ENCODE results near the gene OGFOD3. TPM values are rescaled to one million over a fixed set of nuclear protein-coding genes. Genes with fewer than 3 reads are reported as not detected.
"Not testable (repeated sequence)": the region's sequence is repeated elsewhere in the genome, so short reads cannot be mapped to it uniquely, and the experiment has no call there.

OGFOD3 gene, protein sequence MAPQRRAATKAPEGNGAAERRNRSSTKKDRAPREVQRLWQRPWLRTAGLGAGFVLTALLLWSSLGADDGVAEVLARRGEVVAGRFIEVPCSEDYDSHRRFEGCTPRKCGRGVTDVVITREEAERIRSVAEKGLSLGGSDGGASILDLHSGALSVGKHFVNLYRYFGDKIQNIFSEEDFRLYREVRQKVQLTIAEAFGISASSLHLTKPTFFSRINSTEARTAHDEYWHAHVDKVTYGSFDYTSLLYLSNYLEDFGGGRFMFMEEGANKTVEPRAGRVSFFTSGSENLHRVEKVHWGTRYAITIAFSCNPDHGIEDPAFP
- total RNA-seq (2014; rRNA removed; shearing (Covaris generic)): 40.8 and 45.3 TPM in 2 replicates
- polyA plus RNA-seq (2015; cell fraction: cytosol; rRNA removed): 42.9 and 43.9 TPM in 2 replicates
- 40.1 and 43.7 TPM in 2 replicates for polyA plus RNA-seq (2015; cell fraction: nucleus; rRNA removed)

DNA sequence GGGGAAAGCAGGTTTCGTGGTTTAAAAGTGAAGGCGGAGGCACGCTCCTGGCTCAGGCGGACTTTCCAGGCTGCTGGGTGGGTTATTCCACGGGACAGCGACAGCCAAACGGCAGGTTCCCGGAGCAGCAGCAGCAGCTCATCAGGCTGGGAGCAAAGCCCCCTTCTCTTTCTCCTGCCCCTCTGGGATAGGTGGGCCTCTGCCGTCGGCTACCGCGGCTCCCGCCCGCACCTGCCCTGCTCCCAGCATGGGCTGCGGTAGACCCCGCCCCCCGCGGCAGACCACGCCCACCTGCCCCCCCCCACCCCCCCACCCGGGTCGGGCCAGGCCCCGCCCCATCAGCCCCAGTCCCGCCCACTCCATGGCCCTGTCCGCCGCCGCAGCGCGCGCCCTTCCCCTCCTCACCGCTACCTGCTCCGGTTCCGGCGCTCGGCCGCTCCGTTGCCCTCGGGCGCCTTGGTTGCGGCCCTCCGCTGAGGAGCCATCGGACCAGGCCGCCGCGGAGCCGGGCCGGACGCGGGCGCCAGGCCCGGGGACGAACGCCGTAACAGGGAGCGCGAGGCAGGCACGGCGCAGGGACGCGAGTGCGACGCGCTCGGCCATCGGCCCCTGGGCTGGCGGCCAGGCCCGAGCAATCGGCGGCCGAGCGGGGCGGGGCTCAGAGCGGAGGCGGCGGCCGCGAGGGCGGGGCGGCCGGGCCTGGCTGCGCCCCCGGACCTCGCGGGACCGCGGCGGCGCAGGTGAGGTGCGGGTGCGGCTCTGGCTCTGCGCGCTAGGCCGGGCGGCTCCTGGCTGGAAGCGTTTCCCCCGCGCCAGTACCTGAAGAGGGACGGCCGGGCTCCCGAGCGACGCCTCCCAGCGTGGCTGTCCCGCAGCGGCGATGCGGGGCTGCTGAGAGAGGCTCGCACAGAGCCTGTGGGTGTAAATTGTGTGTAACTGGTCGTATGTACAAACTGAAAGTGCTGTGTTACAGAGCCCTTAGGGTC is at the start of gene OGFOD3, which contains the start of gene HEXD:
TSS of gene OGFOD3 (minus strand) at position 586 of the 986 bp plus-strand sequence. CDS start at position 485, 101 bp downstream.
TSS of gene HEXD (plus strand) at position 347 of the 986 bp plus-strand sequence. CDS start 1,453 bp downstream, outside the sequence.
- DNase-seq (ENCODE audit: low read depth): peak; percentile 71

DNA sequence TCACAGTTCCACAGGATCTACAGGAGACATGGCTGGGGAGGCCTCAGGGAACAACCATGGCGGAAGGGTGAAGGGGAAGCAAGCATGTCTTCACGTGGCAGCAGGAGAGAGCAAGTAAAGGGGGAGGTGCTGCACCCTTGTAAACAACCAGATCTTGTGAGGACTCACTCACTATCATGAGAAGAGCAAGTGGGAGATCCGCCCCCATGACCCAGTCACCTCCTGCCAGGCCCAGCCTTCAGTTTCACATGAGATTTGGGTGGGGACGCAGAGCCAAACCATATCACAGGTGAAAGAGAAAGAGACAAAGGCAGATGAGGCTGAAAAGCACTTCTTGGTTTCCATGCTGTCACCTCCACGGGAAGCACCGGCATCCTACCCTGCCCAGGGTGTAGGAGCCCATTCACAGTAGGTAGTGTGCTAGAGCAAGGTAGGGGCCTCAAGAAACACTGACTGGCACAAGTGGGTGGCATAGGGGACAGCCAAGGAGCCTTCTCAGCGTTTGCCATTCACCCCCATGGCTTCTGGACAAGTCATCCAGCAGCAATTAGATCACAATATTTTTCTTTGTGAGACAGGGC is 46.7 kb upstream of the OGFOD3 start:
- no peak for DNase-seq (ENCODE audit: low read depth)

DNA sequence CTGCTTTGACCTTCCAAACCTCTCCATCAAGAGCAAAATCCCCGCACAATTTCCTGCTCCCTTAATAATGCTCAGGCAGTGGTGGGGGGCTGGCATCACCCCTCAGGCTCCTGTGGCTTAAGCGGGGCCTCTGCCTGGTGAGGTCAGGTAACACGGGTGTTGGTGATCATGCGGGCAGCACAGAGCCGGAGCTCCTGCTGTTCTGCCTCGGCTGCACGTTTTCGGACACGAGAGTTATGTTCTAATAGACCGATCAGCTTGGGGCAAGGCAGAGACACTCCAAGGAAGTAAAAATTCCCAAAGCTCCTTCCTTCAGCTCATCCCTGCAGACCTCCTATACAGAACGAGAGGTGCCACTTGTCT is 46.2 kb upstream of the OGFOD3 start:
- no peak for DNase-seq (ENCODE audit: low read depth)

DNA sequence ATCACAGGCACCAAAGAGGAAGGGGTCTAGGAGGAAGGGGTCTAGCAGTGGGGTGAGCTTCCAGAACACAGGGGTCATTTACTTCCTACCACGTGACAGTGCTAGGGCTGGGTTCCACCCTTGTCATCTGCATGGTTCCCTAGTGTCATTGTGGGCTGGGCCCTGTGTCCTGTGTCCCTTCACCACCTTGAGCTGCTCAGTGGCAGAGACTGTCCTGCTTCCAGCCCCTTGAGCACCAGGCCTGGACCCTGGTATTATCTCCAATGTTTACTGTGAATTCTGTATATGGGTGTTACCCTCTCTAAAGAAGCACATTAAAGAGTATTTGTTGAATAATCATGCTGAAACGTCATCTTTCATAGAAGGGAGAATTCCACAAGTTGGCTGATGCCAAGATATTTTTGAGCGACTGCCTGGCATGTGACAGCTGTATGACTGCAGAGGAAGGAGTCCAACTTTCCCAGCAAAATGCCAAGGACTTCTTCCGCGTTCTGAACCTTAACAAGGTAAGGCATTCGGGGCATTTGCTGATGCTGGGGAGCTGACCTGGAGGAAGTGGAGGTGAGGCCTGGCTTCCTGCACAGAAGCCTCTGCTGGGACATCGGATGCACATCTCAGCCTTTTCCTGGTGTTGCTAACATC is 45.7 kb upstream of the OGFOD3 start:
- DNase-seq (ENCODE audit: low read depth): no peak

DNA sequence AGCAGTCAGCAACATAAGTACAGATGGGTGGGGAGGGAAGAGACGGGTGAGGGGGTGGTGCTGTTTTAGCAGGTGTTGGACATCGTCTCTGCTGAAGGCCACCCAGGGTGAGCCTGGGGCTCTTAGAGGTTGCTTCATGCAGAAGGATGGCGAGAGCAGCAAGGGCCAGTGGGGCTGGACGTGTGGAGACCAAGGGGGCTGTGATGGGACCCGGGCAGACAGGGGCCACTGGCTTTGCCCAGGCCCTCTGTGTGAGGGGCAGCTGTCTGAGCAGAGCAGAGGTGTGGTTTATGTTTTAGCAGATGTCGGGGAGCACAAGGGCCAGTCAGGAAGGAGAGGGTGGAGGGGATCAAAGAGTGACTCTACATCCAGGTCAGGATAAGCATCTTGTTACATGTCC is 45.0 kb upstream of the OGFOD3 start:
- DNase-seq (ENCODE audit: low read depth): no peak

DNA sequence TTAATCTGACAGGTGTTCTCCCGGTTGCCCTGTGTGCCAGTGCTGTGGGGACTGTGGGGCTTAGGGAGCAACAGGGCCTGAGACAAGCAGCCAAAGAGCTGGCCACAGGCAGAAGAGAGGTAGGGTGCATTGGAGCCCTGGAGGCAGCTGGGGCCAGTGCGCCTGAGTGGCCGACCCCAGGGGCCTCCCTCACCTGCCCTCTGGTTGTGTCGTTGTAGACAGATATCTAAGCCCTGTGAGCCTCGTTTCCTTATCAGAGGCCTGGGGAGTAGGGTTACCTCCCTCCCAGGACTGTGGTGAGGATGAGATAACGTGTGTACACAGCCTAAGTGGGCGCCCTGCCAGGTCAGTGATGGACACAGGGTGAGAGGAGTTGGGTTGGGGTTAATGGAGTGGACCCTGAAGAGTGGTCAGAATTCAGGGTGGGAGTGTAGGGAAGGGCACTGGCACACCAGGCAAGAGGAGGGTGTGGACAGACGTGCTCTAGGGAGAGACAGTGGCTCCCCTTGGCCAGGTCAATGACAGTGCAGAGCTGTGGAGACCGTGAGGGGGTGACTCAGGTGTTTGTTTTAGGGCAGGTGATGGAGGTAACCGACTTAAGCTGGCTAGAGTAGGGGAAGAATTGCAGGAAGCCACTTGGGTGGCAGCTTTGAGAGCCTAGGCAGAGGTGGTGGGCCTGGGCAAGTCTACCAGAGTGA is 43.6 kb upstream of the OGFOD3 start:
- DNase-seq (ENCODE audit: low read depth): no peak

DNA sequence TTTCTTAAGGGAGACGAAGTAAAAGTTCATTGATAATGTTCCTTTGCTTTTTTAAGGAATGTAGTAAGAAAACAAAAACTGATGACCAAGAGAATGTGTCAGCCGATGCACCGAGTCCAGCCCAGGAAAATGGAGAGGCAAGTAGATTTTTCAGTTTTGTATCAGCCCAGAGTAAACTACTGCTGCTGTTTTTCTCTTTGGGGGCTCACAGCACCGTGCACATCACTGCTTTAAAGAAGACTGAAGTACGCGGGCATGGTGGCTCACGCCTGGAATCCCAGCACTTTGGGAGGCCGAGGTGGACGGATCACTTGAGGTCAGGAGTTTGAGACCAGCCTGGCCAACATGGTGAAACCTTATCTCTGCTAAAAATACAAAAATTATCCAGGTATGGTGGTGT is 41.5 kb upstream of the OGFOD3 start:
- DNase-seq (ENCODE audit: low read depth): not testable (repeated sequence)

DNA sequence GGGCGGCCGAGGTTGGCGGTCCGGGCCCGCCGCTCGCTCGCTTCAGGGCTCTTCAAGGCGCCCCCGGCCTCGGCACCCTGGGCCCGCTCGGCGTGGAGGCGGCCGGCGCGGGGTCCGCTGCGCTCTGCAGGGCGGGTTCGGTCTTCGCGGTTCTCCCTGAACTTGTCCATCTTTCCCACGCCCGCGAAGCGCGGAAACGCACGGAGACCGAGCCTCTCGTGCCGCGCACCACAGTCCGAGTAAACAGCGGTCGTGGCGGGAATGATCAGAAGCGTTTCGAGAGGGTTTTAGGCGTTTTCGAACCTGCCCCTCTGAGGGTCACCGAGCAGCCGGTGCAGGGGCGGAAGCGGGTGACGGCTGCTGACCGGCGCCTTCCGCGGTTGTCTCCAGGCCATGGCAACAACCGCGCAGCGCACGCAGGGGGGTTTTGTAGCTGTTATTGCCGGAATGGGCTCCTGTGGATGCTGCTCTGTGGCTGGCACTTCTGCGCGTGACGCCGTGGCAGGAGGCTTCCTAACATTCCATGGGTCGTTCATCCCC is 40.6 kb upstream of the OGFOD3 start:
- DNase-seq (ENCODE audit: low read depth): no peak

DNA sequence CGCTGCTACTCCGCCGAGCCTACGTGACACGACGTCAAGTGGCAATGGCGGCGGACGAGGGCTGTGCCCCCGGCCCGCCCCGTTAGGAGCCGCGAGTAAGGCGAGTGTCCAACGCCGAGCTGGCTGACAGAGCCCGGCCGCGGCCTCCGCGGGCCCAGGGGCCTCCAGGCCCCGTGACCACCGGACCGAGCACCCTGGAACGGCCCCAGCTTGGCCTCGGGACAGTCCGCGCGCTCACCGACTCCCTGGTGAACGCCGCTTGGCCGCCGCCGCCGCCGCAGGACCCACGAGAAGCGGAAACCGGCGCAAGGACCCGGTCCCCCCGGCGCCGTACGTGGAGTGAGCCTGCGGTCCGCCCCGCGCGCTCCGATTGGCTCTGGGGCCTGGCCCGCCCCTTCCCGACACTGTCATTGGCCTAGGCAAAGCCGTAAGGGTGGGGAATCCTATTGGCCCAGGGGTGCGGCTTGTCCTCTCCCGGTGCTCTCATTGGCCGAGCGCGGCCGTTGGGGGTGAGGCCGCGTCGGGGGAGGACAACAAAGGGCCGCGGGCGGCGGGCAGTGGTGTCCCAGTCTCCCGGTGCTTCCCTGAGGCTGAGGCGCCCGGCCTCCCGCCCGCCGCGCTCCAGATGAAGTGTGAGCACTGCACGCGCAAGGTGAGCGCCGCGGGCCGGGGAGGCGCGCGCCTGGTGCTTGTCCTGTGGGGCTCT is 39.9 kb upstream of the OGFOD3 start, which contains the start of gene NARF:
TSS of gene NARF (plus strand) at position 563 of the 706 bp plus-strand sequence. CDS start at position 626, 63 bp downstream.
- peak; percentile 98 for DNase-seq (ENCODE audit: low read depth)

DNA sequence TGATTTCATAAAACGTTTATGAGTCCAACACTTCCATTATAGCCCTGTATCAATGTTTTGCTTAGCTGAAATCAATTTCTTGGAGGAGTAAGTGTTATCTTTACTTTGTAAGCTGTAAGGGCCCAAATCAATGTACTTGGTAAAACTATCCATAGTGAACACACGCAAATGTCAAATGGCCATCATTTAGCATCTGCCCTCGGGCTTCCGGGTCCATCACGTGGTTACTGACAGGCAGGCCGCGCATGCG is 39.5 kb upstream of the OGFOD3 start:
- DNase-seq (ENCODE audit: low read depth): no peak

DNA sequence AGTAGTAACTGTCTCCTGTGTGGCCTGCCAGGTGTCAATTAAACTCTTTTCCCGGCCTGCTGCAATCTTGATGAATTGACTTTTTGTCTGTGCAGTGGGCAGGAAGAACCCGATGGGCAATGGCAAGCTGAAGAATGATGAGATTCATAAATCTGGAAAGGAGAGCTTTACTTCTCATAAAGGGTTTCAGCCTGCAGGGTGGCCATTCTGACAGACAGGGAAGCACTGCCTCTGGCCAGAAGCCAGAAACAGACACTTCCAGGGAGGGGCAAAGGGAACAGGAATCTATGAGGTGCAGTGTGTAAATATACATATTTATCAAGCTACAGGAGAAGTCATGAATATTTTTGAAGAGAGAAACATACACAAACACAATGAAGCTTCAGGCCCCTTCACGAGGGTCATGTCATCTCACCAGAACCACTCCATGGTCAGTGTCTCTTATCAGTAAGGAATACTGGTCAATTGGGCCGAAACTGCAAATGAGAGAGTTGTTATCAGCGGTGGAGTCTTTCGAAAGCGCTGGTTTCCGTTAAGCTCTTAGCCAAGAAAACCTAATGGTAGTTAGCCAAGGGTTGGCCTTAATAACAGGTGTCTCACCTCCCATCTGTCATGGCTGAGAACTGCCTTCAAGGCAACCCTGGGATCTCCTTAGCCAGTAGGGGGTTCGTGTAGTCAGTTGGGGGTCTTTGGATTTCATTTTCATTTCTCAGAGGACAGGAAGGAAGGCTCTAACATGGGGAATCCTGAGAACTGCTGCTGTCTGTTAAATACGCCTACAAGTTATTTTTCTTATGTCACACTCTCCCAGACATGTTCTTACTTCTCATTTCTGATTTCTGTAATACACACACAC is 38.9 kb upstream of the OGFOD3 start:
- peak; percentile 17 for DNase-seq (ENCODE audit: low read depth)

DNA sequence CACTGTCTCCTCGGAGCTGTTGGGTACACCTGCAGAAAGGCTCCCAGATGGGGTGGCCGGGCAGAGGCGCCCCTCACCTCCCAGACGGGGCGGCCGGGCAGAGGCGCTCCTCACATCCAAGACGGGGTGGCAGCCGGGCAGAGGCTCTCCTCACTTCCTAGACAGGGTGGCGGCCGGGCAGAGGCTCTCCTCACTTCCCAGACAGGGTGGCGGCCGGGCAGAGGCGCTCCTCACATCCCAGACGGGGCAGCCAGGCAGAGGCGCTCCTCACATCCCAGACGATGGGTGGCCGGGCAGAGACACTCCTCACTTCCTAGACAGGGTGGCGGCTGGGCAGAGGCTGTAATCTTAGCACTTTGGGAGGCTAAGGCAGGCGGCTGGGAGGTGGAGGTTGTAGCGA is 35.3 kb upstream of the OGFOD3 start:
- DNase-seq (ENCODE audit: low read depth): not testable (repeated sequence)

DNA sequence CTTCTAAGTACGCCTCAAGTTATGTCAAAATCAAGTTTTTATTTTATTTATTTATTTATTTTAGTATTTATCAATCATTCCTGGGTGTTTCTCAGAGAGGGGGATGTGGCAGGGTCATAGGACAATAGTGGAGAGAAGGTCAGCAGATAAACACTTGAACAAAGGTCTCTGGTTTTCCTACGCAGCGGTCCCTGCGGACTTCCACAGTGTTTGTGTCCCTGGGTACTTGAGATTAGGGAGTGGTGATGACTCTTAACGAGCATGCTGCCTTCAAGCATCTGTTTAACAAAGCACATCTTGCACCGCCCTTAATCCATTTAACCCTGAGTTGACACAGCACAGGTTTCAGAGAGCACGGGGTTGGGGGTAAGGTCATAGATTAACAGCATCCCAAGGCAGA is 34.8 kb upstream of the OGFOD3 start:
- DNase-seq (ENCODE audit: low read depth): not testable (repeated sequence)

DNA sequence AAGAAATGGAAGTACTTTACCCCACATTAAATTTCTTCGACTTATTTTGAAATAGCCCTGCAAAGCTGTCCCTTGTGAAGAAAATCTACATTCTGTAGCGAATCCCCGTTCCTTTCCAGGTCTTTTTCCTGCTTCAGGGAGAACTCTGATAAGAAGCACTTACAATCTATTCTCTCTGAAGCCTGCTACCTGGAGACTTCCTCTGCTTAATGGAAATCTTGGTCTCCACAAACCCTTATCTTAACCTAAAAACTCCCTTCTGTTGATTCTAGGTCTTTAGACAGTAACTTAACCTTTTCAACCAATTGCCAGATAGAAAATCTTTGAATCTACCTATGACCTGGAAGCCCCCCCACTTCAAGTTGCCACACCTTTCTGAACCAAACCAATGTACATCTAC is 33.8 kb upstream of the OGFOD3 start:
- no peak for DNase-seq (ENCODE audit: low read depth)

DNA sequence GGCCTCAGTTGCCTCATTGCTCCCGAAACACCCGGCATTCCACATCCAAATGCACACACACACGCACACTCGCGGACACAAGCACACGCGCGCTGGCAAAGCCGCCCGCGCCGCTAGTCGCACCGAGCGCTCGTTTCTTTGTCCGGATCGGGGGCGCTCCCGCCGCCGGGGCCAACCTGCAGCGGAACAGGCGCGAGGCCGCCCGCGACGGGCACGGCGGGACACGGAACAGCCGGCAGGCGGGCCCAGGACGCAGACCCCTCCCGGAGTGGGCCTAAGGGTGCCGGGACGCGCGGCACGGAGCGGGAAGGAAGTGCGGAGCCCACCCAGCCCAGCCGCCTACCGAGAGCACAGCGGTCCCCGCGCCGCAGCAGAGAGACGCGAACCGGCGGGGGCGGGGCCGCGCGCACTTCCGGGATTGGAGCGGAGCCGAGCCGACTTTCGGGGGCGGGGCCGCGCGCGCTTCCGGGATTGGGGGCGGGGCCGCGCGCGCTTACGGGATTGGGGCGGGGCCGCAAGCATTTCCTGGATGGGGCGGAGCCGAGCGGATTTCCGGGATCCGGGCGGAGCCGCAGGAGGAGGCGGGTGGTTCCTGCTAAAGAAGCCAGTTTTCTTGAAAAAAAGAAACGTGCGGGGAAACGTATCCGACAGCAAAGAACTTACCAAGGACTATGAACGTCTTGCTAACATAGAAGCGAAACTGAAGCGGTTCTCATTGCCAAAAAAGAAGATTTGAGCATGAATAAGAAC is 32.1 kb upstream of the OGFOD3 start, which contains the start of gene CYBC1:
TSS of gene CYBC1 (minus strand) at position 396 of the 750 bp plus-strand sequence. CDS start 1,498 bp downstream, outside the sequence.
- DNase-seq (ENCODE audit: low read depth): peak; percentile 78

DNA sequence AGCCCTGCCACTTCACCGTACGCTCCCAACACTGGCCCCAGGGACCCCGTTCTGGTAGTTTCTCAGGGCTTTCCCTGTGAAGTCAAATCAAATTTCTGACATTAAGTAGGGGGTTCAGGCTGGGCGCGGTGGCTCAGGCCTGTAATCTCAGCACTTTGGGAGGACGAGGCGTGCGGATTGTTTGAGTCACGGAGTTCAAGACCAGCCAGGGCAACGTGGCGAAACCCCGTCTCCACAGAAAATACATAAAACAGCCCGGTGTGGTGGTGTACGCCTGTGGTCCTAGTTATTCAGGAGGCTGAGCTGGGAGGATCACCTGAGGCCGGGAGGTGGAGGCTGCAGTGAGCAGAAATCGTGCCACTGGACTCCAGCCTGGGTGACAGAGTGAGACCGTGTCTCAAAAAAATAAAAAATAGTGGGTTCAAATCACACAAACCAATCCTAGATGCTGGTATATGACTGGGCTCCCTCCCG is 31.5 kb upstream of the OGFOD3 start:
- no peak for DNase-seq (ENCODE audit: low read depth)

DNA sequence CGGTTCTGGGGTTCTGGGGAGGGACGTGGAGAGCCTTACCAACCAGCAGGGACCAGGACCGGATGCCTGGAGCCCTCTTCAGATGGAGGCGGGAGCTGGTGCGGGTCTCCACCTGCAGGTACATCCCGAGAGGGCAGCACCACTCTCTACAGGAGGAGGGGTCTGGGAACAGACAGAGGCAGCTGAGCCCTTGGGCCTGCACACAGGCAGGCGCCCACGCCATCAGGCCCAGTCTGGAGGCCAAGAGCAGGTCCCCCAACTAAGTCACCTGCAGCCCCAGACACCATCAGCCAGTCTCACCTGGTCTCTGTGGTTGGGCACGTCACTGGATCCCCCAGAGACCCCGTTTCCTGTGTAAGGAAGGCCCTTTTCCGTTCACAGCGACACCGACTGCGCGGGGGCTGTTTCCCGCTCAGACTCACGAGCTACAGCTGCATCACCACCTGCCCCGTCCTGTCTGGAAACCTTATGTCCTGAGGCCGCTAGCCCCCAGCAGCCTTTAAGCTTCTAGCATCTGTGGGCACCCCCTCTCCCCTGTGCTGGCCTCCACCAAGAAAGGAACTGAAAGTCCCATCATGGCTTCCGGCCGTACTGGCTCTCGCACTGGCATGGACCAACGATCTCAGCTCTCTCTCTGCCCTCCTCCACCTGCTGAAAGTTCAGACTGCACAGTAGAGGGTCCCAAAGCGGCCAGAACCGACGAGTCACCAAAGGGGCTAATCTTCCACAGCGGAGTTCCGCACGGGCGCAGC is 30.9 kb upstream of the OGFOD3 start:
- DNase-seq (ENCODE audit: low read depth): no peak
